Thyroid gland (tissue), 4 donors: ENCODE results near the gene SCML1.

ENCODE experiments used
- CTCF ChIP-seq, 6 experiments: fragments of 200-600 bp in 3 of 6; fragments of 450-650 bp in 3 of 6; sonication (generic) in 3 of 6; IDR thresholded peaks; one replicate each; pipeline ENCODE4 v1.5.1; 2016 to 2019; ENCODE audit warnings: antibody characterized with exemption in 6 of 6, mild to moderate bottlenecking in 2 of 6, inconsistent platforms in 1 of 6, moderate library complexity in 1 of 6
- POLR2A ChIP-seq, 2 donors: fragments of 450-650 bp; IDR thresholded peaks; one replicate each; pipeline ENCODE4 v1.6.1; 2017; ENCODE audit warnings: antibody characterized with exemption in 2 of 2, mild to moderate bottlenecking in 2 of 2, moderate library complexity in 1 of 2

GRCh38 chrX:17705211-17705610 is 32.1 kb upstream of the SCML1 start:
- TF ChIP-seq CTCF (IDR thresholded peaks at IDR 0.05) (no peak), POLR2A (IDR thresholded peaks at IDR 0.05) (no peak)
